GM19372 (cell line): Measurements from ENCODE around the gene EIF6.

Source experiments
- ATAC-seq: cut with Tn5 transposase; IDR thresholded peaks from one replicate; pipeline ENCODE4 v1.9.1; 2021; ENCODE audit warnings: mild to moderate bottlenecking, low read depth, moderate library complexity; ENCODE audit not compliant: unreplicated experiment

Gene EIF6

DNA sequence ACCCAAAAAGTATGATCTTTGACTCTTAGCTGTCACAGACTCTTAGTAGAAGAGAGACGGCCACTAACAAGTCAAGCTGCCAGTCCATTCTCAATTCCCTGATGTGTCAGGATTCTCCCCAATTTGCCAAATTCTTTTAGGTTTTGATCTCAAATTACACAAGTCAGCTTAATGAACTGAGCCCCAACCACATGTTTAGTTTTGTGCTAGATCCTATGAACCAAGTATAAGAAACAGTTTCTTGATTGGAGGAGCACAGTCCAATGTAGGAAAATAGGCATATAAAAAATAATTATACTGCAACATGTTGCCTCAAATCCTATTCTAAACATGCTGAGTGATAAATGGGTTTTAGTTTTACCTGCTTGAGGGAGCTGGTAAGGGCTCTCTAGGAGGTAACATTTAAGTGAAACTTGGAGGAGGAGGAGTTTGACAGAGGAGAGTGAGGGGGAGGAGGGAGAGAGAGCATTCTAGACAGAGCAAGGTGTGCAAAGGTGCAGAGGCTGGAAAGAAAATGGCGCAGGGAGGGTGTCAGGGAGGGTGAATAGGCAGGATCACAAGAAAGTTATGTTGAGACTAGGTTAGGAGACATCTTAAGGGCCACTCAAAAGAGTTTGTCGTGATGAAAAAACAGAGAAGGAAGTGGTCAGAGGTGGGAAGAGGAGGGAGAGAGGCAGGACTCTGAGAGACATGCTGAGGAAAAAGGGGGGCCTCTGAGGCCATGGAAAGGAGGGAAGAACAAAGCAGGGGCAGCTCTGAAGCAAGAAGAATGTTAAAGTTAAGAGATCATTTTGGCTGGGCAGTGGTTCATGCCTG, 30.5 kb upstream of the EIF6 start:
- no peak for ATAC-seq

DNA sequence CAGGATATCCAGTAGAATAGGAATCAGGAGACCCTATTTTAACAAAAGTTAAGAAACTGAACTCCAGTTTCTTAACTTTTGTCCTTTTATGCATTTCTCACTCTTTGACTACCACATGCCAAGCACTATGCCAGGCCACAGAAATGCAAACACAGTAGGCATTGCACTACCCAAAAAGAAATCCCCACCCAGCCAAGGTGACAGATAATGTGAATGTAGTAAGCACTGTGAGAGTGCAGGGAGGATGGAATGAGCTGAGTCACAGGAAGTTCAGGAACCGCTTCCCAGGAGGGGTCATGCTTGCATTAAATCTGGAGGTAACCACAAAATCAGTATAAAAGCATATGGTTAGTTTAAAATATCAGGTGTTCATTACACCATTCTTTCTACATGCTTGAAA, 27.7 kb upstream of the EIF6 start:
- no peak for ATAC-seq

DNA sequence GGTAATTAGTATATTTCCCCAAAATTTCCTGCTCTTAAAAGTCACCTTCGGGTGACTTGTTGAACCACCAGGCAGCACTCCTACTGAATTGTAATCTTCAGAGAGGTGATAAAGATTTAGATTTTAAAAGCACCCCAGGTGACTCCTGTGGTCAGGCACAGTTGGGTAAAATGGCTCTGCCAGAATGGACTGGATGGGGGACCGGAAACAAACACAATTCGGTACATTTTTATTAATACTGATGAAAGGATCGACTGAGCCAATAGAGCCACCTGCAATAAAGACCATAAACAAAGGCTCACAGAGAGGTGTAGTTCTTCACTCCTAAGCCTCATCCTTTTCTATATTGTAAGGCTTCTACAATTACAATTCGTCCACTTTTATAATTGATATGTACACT, 27.2 kb upstream of the EIF6 start:
- no peak for ATAC-seq

DNA sequence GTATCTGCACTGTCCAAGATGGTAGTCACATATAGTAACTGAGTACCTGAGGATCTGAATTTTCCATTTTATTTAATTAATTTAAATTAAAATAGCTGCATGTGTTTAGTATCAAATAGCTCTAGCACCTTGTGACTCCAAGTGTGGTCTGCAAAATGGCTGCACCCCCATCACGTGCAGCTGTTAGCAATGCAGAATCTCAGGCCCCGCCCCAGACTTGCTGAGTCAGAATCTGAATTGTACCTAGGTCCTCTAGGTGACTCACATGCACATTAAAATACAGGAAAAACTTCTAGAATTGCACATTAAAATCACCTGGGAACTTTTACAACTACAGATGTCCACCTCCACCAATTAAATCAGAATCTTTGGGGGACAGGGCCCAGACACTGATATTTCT, 26.8 kb upstream of the EIF6 start:
- no peak for ATAC-seq

DNA sequence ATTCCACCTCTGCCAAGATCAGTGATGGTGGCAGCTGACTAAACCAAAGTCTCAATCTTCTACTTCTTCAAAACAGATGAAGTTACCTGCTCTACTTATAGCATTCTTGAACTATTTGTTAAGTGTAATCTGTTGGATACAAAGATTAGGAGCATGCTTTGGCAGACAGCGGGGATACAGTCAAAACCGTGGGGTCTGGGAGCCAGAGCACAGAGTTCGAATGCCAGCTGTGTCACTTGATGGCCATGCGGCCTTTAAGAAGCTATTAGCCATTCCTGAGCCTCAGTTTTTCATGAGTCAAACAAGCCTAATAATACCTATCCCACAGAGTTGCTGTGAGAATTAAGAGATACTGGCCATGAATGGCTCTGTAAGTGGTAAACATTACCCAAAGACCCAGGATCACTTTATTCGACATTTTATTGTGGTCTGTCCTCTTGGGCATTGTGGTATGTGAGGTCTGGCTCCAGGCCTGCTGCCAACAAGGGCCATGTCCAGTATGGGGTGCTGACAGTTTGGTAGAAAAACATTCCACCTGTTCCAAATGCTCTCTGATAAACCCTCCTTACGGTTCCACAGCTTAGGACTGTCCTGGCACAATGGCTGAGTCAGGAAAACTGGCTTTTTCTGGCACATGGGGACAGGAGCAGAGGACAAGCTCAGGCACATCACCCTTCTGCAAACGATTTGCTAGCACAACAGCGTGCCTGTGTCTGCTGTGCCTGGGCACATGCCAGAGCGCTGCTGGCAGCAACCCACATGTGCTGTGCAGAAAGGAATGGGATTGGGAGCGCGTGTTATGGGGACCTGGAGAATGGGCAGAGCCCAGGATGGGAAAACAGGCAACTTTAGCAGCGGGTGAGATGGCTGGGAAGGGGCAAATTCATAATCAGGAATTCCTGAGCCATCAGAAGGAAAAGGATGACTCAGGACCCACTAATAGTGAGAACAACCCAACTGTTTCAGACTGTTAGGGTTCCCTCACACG, 23.4 kb upstream of the EIF6 start:
- no peak for ATAC-seq

DNA sequence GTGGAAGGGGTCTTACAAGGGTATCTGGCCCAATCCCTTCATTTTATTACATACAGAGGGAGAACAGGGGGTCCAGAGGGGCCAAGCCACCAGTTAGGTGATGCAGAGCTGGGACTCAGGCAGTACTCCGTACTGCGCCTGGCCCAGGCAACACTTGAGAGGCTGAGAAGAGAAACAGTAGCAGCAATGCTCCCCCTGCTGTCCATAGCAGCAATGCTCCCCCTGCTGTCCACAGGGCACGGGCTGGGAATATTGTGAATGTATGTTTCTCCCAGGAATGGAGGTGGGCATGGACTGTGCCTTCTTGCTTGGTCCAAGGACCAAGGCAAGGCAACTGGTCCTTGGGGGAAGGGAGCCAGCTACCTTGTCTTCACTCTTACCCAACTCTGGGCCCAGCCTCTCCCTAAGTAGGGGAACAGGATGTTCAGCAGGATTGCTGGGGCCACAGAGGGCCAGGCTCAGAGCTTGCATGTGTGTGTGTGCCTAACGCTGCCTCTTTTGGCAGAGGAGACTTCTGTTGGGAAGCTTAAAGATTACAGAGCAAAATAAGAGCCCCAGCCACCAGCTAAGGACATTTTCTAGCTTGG, 22.5 kb upstream of the EIF6 start:
- no peak for ATAC-seq

DNA sequence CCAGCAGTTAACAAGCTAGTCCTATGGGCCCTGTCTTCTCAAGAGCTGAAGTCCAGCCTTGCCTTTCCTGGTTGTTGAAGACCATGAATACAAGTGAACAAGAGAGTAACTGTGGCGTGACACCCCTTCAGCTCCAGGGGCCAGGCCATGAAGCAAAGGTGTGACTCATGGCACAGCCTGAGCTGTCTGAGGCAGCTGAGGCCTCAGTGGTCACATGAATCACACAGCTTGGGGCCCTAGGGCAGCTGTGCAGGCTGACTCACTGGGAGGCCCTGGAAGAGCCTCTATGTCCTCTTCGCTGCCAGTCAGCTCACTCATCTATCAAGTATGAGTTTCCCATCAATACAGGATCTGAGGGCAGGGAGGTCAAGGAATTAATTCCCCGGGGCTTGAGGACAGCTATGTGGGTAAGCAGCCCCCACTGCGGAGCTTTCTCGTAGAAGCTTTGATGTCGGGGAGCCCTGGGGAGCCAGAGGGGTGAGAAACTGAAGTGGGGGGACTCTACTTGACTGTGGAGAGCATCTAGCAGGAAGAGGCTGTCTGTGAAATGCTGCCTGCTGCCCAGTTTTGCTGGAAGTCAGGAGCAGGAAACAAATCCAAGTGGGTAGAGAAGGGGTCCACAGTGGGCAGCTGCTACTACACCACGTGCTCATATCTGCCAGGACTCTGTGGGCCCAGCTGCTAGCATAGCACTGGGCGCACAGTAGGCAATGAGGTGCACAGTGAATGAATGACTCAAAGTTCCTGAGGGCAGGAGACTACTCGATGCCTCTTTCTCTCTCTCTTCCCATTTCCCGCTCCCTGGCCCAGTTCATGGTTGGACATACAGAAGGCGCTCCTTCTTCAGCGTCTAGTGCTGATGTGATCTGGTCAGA, 21.3 kb upstream of the EIF6 start:
- ATAC-seq = no peak

DNA sequence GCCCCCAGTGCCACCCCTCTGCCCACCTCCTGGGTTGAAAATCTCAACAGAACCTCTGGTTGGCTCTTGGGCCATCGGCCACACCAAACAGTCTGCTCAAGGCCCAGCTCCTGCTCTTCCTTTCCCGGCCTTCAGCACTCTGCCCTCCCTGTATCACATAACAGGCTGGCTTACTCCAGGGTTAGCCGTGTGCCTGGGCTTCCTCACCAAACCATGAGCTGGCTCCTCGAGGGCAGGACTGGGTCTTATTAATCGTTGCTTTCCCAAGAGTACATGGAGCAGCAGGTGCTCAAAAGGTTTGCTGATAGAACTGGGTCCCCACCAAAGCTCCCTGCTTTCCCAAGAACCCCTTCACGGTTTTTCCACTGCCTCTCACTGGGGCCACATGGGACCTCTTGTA, 20.4 kb upstream of the EIF6 start:
- no peak for ATAC-seq

DNA sequence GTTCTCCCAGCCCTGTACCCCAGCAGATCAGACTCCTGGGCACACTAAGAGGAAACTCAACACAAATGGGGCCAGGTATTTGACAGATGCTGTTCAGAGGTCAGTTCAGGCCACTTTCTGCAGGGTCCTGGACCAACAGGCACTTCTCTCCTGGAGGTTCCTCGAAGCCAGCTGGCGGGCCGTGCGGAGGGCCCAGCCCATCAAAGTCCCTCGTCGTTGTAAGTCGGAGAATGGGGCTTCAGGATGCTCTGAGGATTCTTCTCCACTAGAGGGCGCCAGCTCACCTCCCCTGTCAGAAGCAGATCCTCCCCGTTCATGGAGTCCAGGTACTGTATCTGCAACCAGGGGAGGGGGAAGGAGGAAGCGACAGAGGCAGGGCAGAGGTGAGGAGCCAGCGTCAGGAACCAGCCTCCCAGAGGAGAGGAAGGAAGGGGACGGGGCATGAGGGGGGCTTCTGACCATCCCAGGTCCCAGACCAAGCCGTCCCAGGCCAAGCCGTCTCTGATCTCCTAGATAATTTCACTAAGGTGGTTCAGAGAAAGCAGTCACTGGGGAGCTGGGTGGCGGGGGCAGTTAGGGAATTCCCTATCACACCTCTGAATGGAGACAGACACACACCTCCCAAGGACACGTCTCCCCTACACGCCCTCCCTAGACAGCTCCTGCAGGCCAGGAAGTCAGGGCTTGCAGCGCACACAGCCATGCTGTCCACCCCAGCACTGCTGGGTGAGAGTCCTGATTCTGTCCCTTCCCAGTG, 19.3 kb upstream of the EIF6 start:
- ATAC-seq = no peak

DNA sequence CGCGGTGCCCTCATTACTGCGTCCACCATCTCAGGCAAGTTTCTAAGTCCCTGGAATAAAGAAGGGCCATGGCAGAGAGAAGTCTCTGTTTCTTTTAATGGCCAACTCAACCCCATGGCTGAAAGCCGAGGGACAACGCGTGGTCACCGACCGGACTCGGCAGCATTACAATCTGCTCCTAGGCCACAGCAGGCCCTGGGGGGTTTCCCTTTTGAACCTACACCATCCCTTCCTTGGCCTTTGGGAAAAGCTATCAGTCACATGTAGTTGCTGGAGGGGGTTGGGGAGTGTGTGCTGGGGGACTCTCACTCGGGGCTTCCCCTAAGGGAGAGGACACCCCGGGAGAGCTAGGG, 18.8 kb upstream of the EIF6 start:
- no peak for ATAC-seq

DNA sequence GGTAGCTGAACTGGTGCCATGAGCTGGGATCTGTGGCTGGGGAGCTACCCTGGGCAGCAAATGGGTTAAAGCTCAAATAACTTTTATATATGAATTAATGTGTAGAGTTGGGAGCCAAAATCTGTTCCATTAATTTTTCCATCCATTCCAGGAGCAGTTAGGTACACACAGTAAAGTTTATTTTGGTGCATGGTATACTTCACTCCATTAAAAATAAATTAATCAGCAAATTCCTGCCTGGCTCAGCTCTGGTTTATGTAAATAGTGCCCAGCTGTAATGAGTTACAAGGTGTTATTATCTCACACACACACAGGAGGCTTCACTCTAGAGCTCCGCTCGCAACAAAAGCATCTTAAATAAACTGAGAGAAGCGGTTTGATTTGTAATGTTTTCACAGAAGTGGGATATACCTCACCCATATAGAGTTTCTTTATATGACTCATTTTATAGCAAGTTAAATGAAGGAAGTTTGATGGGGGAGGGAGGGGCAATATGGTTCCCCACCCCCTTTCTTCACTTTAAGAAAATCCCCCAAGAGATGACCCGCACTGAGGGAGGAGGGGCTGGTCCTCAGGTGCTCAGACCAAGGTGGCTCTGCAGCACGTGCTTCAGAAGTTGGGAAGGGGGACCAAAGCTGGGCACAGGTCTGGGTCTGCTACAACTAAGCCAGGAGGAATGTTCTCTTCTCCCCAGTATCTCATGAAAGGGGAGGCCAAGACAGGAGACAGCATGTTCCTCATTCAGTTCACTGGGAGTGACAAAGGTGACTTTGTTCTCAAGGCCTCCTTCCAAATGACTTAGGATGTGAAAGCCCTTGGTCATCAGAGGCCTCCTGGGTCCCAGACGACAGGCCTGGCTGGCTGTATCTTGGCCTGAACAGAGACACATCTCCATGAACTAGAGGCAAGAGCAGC, 18.1 kb upstream of the EIF6 start:
- ATAC-seq = no peak

DNA sequence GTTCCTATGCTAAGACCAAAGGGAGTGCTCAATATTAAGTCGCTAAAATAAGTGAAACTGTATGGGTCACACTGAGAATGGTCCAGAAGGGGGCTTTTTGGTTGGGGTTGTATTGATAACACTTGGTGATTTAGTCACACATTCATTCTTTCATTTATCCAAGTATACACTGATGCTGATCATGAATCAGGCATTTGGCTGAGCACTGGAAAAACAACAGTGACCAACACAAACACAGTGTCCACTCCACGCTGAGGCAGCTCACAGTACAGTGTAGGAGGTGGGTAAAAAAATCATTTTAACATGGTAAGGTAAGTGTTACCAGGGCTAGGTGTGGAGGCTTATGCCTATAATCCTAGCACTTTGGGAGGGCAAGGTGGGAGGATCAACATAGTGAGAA, 16.9 kb upstream of the EIF6 start:
- ATAC-seq = no peak

DNA sequence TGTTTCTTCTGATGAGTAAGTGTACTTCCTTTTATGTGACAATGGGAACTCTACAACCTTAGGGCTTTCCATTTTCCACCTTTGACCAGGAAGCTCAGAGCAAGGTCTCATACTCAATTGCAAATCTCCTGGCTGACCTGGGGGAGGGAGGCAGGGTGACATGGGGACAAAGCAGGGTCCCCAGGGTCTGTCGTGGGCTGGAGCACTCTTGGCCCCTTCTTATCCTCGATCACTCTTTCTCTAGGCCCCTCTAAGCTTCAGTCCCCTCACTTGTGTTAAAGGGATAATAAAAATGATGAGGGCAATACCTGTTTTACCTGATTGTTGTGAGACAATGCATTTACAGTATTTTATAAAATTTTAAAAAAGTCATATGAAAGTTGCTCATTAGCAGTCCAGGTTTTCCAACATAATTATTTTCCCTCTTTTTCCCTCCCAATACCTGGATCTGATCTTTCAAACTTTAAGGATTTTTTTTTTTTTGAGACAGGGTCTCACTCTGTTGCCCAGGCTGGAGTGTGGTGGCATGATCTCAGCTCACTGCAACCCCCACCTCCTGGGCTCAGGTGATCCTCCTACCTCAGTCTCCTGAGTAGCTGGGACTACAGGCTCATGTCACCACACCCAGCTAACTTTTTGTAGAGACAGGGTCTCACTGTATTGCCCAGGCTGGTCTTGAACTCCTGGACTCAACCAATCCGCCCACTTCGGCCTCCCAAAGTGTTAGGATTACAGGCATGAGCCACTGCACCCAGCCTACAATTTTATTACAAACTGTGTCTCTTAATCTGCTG, 16.1 kb upstream of the EIF6 start:
- ATAC-seq = no peak

DNA sequence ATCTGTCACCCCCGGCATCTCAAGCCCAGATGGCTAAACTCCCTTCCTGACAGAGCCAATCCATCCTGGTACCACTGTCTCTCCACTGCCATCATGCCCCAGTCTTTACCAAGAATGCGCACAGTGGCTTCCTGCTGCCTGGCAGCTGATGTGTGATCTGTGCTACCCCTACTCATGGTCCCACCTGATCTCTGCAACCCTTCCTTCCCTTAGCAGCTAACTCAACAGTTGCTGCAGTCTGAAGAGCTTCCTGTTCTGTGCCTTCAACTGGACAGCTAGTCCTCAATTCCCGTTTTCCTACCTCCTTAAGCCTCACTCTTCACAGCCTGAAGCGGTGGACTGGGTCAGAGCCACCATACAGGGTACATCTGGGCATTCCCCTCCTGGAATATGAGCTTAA, 15.2 kb upstream of the EIF6 start:
- ATAC-seq = no peak

DNA sequence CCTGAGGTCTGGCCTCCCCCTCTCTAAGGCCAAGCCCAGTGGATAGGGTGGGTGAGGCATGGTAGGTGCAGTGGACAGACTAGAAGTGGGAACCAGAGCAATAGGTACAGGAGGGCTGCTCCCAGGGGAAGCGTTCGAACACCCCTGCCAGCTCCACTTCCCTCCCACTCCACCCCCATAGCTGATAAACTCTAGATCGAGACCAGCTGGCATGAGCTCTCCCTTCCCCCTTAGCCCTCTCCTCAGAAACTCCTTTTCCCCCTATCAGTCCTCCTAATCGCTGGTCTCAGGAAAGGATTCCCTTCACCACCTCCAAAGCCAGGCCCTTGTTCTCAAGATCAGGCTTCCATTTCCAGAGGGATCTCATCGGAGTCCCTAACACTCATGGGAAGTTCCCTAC, 13.7 kb upstream of the EIF6 start:
- no peak for ATAC-seq

DNA sequence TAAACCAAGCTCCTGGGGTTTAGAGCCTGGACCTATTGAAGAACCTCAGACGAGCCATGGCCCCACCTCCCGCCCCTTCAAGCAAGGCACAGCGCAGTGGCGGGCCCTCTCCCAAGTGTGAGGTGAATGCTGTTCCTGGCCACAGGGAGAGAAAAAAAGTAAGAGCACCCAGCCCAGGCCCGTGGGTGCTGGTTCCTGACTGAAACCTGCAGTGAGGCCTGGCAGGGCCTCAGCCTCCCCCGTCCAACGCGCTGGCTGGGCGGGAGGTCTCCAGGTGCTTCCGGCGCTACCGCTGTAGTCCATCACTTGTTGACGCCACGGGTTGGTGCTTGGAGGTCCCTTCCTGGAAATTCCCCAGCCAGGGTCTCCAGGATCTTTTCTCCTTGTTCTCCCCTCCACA, 13.2 kb upstream of the EIF6 start:
- ATAC-seq = no peak

DNA sequence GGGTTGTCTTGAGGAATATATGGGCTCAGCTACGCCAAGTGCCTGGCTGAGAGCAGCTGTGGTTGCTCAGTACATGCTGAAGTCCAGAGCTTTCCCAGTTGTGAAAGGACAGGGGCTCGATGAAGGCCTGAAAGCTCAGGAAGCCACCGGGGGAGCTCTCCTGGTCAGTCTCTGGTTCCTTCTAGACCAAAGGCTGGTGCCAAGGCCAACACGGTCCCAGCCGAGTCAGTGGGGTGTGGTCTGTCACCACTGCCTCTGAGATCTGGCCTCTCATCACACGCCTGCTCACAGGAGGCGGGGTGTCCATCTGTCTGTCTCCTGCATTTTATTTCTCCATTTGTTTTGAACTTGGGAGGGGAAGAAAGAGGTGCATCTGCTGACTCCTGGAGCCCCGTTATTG, 12.6 kb upstream of the EIF6 start:
- no peak for ATAC-seq

DNA sequence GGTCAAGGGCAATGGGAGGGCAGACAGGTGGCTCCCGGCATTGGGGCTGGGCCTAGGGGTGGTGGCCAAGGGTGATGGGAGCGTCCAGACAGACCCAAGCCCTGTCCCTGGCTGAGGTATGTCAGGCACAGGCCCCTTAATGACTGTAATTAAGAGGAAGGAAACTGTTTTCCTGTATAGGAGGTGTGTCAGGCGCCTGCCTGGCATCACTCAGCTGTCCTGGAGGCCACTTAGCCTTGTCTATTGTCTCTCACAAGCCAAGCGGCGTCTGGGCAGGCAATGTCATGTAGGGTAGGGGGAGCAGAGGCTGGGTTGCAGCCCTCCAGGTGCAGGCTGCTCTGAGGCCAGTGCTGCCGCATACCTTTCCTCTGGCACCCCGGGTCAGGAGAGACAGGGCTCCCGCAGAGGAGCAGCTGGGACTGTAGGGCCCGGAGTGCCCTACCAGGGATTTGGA, 11.6 kb upstream of the EIF6 start:
- ATAC-seq = no peak
